Loucy (cell line): ENCODE measurements around the gene IQCH.
"Not testable (repeated sequence)": the region's sequence is repeated elsewhere in the genome, so short reads cannot be mapped to it uniquely, and the experiment has no call there.

Experiments used
- H2AFZ ChIP-seq: fragments of 200-600 bp; sonication (generic); 2 replicates; pipeline ENCODE4 v1.6.0; 2016; ENCODE audit warnings: antibody characterized with exemption, mild to moderate bottlenecking, low read length, moderate library complexity
- H3F3A ChIP-seq: fragments of 200-600 bp; 2 replicates; pipeline ENCODE4 v1.6.0; 2016; ENCODE audit warnings: antibody characterized with exemption, low read depth, mild to moderate bottlenecking
- H3K27me3 ChIP-seq: fragments of 200-600 bp; sonication (generic); 2 replicates; pipeline ENCODE4 v1.6.1; 2014; ENCODE audit warnings: low read length, mild to moderate bottlenecking; ENCODE audit not compliant: insufficient read depth, poor library complexity, severe bottlenecking
- H3K36me3 ChIP-seq: fragments of 200-600 bp; sonication (generic); 2 replicates; pipeline ENCODE4 v1.6.1; 2016; ENCODE audit warnings: low read length; ENCODE audit not compliant: insufficient read depth
- H3K4me1 ChIP-seq: fragments of 200-600 bp; sonication (generic); 2 replicates; pipeline ENCODE4 v1.5.1; 2014; ENCODE audit warnings: low read length, mild to moderate bottlenecking; ENCODE audit not compliant: insufficient read depth, poor library complexity, severe bottlenecking
- H3K4me2 ChIP-seq: fragments of 200-600 bp; sonication (generic); 2 replicates; pipeline ENCODE4 v1.6.0; 2014; ENCODE audit warnings: antibody characterized with exemption, low read length, low read depth, mild to moderate bottlenecking; ENCODE audit not compliant: poor library complexity, severe bottlenecking
- H3K4me3 ChIP-seq: fragments of 200-600 bp; sonication (generic); 2 replicates; pipeline ENCODE4 v1.5.1; 2014; ENCODE audit warnings: low read length, mild to moderate bottlenecking, mixed read lengths; ENCODE audit not compliant: poor library complexity, severe bottlenecking
- H3K79me2 ChIP-seq: fragments of 200-600 bp; sonication (generic); 2 replicates; pipeline ENCODE4 v1.6.1; 2014; ENCODE audit warnings: low read length; ENCODE audit not compliant: insufficient read depth
- H3K9ac ChIP-seq: fragments of 200-600 bp; sonication (generic); 2 replicates; pipeline ENCODE4 v1.6.0; 2014; ENCODE audit warnings: mild to moderate bottlenecking, low read depth, low read length, moderate library complexity; ENCODE audit not compliant: poor library complexity, severe bottlenecking
- H3K9me2 ChIP-seq: fragments of 200-600 bp; sonication (generic); replicated peaks from 2 replicates; pipeline ENCODE4 v1.6.1; 2016; ENCODE audit warnings: low read depth, low read length, mixed read lengths
- H3K9me3 ChIP-seq: fragments of 200-600 bp; sonication (generic); 2 replicates; pipeline ENCODE4 v1.6.1; 2014; ENCODE audit warnings: mild to moderate bottlenecking, antibody characterized with exemption, low read length, low read depth; ENCODE audit not compliant: insufficient read depth
- H4K20me1 ChIP-seq: fragments of 200-600 bp; sonication (generic); 2 replicates; pipeline ENCODE4 v1.6.0; 2014; ENCODE audit warnings: antibody characterized with exemption, low read length, mild to moderate bottlenecking; ENCODE audit not compliant: insufficient read depth, poor library complexity, severe bottlenecking
- CTCF ChIP-seq: fragments of 200-600 bp; sonication (generic); conservative IDR thresholded peaks from 2 replicates; pipeline ENCODE4 v1.5.1; 2014; ENCODE audit warnings: mild to moderate bottlenecking, antibody characterized with exemption, low read length
- EZH2phosphoT487 ChIP-seq: fragments of 200-600 bp; IDR thresholded peaks from 2 replicates; pipeline ENCODE4 v1.6.1; 2018; ENCODE audit warnings: antibody characterized with exemption, mild to moderate bottlenecking, moderate library complexity, borderline replicate concordance

IQCH gene

GRCh38 chr15:67422296-67422695, 167.7 kb downstream of the IQCH start:
- Histone ChIP-seq H4K20me1 (no peaks in the 10 kb centered on the region), H3K79me2 (no peaks in the 10 kb centered on the region), H3K4me3 (no peak overlapping the region), H3K4me2 (no peak overlapping the region), H2AFZ (no peak overlapping the region), H3K9me3 (no peaks in the 10 kb centered on the region), H3K9me2 (no peaks in the 10 kb centered on the region), H3F3A (no peaks in the 10 kb centered on the region), H3K4me1 (no peaks in the 10 kb centered on the region), H3K27me3 (no peaks in the 10 kb centered on the region), H3K36me3 (no peaks in the 10 kb centered on the region), H3K9ac (no peak overlapping the region)
- TF ChIP-seq CTCF (peak; percentile 32), EZH2phosphoT487 (no peak)

GRCh38 chr15:67433495-67434099, 179.0 kb downstream of the IQCH start:
- H3K4me3 ChIP-seq = no peak overlapping the region
- no peak overlapping the region for H3K9ac ChIP-seq
- H3K9me2 ChIP-seq = no peaks in the 10 kb centered on the region
- H3K36me3 ChIP-seq = no peaks in the 10 kb centered on the region
- no peak overlapping the region for H3K4me2 ChIP-seq
- no peaks in the 10 kb centered on the region for H3K79me2 ChIP-seq
- peak; percentile 85 for TF ChIP-seq CTCF
- no peak for TF ChIP-seq EZH2phosphoT487
- H2AFZ ChIP-seq = no peak overlapping the region
- H3K4me1 ChIP-seq = peaks cover 7% of the 10 kb centered on the region
- H3K27me3 ChIP-seq = no peaks in the 10 kb centered on the region
- no peaks in the 10 kb centered on the region for H4K20me1 ChIP-seq
- no peaks in the 10 kb centered on the region for H3F3A ChIP-seq
- no peaks in the 10 kb centered on the region for H3K9me3 ChIP-seq

GRCh38 chr15:67436351-67437250, 182.0 kb downstream of the IQCH start:
- H3K36me3 ChIP-seq, H2AFZ ChIP-seq, H3K79me2 ChIP-seq, H4K20me1 ChIP-seq, H3K27me3 ChIP-seq, H3F3A ChIP-seq, H3K9me3 ChIP-seq, H3K4me1 ChIP-seq, H3K9ac ChIP-seq, H3K9me2 ChIP-seq, H3K4me3 ChIP-seq, H3K4me2 ChIP-seq: not testable (repeated sequence)
